ENCODE data around the gene PDE12.
A peak's percentile ranks its signal among the peaks of the same experiment; 100 is the strongest.

PDE12 gene, protein sequence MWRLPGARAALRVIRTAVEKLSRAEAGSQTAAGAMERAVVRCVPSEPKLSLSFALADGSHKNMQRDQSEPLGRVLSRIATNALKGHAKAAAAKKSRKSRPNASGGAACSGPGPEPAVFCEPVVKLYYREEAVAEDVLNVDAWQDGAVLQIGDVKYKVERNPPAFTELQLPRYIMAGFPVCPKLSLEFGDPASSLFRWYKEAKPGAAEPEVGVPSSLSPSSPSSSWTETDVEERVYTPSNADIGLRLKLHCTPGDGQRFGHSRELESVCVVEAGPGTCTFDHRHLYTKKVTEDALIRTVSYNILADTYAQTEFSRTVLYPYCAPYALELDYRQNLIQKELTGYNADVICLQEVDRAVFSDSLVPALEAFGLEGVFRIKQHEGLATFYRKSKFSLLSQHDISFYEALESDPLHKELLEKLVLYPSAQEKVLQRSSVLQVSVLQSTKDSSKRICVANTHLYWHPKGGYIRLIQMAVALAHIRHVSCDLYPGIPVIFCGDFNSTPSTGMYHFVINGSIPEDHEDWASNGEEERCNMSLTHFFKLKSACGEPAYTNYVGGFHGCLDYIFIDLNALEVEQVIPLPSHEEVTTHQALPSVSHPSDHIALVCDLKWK

DNA sequence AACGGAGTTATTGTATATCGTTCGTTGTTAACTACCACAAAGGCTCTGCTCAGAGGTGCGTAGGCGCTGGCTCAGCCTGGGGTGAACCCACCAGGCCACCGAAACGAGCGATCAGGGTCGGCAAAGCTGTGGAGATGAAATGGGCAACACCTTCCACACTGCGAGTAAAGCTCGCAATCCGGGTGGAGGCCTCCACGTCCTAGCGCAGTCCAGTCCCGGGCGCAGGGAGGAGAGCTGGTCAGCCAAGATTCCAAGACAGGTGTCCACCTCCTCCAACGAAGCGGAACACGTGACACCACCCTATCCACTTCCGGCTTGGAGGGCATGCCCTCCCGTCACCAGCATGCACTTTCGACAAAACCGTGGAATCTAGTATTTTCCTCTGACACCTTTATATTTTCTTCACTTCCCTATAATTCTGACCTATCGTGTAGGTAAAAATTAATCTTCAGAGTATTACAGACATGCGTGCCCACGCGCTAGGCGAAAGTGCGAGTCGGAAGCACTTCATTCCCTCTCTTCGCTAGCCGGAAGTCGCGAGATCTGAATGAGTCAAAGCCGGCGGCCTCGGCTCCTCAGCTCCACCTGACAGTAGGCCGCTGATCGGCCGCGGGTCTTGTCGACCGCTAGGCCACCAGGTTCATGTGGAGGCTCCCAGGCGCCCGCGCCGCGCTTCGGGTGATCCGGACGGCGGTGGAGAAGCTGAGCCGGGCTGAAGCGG lies at the start of gene PDE12:
TSS of gene PDE12 (plus strand) at position 537 of the 721 bp plus-strand sequence. CDS start at position 643, 106 bp downstream.
- DNase-seq = peak; percentile 92

DNA sequence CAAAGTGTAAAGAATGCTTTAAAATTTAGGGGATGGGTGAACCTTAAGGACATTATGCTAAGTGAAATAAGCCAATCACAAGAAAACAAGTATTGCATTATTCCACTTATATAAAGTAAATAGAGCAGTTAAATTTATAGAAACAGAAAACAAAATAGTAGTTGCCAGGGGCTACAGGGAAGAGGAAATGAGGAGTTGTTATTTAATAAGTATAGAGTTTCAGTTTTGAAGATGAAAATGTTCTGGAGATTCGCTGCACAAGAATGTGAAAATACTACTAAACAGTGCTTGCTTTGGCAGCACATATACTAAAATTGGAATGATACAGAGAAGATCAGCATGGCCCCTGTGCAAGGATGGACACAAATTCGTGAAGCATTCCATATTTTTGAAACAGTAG lies 43.9 kb upstream of the PDE12 start:
- no peak for DNase-seq

DNA sequence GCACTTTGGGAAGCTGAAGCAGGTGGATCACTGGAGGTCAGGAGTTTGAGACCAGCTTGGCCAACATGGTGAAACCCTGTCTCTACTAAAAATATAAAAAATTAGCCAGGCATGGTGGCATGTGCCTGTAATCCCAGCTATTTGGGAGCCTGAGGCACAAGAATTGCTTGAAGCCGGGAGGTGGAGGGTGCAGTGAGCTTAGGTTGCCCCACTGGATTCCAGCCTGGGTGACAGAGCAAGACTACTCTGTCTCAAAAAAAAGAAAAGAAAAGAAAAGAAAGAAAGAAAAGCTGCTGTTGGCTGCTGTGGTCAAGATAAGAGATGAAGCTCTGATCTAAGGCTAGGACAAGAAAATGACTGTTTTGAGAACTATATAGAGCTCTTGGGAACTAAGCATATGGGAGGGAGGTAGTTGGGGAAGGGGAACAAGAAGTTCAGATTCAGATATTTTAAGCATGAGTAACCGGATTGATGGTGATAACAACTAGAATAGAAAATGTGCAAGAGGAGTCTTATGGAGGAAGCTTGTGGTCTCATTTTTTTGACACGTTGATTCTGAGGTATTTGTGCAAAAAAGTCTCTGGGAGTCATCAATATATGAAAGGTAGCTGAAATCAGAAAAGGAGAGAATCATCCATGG lies 37.7 kb upstream of the PDE12 start:
- DNase-seq = no peak

DNA sequence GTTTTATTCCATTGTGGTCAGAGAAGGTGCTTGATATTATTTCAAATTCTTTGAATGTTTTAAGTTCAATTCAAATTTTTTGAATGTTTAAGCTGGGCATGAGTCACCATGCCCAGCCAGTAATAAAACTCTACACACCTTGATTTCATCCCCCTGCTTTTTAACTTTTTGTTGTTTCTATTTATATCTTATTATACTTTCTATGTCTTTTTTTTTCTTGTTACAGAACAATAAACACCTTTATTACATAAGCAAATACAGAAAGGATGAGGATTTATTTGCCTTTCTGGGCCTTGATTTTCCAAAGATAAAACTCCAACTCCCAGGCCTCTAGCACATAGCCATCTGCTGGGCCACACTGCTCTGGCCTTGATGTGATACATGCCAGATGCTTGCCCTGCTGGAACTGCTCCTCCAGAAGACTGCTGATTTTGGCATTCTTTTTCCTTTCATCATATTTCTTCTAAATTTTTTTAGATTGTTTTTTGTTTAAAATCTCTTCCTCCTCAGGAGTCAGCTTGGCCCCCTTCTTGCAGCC lies 25.9 kb upstream of the PDE12 start:
- DNase-seq = no peak

DNA sequence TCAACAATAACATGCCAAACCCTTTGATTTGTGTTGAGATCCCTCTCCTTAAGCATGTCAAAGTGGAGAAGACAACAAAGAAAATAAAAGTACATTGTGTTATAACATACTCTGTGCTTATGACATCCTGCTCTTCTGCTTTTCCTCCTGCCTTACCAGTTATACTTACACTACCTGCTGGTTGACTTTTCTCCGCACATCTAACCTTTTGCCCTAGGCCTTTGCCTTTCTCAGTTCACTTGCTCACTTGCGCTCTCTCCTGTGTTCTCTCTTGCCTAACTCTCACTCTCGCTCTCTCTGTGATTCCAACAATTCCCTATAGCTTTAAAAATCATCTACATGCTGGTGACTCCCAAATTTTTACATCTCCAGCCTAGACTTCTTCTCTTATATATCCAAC lies 17.6 kb upstream of the PDE12 start:
- no peak for DNase-seq

DNA sequence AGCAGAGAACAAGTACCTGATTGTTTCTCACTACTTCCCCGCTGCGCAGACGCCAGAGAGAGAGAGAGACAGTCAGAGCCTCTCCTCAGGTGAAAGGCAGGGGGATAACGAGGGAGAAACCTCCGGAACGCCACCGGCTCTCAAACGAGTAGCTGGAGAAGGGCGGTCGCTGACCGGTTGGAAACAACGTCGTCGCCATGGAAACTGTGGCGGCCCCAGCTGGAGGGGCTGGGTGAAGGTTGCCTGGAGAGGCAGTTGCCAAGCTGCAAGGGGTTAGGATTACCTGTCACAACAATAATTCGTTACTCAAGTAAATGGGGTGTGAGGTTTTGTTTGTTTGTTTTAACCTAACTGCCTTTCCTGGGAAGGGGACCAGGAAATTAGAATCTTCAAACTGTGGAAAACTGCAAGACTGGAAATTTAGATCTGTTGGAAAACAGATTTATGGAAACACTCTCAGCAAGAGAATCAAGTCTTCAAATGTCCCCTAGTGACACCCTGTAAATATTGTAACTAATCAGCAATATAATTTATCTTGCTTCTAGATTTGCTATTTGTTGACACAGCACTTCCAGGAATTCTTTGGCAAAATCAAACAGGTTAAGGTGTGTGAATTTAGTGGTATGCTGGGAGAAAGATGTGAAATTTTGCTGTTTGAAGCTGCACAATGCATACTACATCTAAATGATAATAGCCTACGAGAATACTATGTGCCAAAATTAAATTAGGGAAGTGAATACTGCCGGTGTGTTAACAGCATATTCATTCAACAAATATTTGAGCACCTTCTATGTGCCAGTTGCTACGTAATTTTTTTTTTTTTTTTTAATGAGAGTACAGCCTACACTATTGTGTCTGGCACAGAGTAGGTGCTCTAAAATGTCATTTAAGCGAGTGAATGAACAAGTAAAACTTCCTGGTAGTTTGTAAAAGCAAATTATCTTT lies 11.6 kb upstream of the PDE12 start, which contains the start of gene DNAH12:
TSS of gene DNAH12 (minus strand) at position 164 of the 945 bp plus-strand sequence. CDS start 1,474 bp downstream, outside the sequence.
- DNase-seq = no peak

DNA sequence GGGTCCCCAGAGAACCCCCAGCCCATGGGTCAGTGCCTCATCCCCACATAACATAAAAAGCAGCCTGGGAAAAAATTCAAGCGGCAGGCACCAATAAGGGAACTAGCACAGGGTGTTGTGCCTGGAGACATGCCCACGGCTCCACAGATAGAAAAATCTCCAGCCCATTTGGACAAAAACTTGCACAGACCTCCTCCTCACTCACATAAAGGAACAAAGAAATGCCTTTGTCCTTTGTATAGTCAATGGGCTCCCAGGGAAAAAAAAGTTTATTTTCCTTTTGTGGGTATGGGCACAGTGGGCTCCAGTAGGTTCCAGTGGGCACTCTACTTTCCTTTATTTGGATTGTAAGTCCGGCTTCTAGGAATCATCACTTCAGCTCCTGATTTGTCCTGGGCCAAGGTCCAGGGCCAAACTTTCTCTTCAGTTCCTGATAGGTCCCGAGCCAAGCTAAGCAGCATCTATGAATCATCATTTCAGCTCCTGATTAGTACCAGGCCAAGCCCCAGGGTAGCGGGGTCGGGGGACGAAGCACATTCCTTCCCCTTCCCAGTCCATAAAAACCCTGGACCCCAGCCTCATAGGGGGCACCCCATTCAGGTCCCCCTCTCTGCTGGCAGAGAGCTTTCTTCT lies 10.3 kb upstream of the PDE12 start:
- DNase-seq = no peak

DNA sequence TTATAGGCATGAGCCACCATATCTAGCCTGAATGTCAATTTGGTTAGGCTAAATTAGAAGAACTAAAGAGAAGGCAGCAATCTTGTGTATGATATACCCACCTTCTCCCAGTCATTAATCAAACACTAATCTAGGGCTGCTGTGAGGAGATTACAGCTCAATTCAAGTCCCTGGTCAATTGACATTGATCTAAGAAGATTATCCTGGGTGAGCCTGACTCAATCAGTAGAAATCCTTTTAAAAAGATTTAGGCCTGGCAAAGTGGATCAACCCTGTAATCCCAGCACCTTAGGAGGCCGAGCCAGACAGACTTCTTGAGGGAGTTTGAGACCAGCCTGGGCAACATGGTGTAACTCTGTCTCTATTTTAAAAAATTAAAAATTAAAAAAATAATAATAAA lies 9.5 kb upstream of the PDE12 start:
- no peak for DNase-seq

DNA sequence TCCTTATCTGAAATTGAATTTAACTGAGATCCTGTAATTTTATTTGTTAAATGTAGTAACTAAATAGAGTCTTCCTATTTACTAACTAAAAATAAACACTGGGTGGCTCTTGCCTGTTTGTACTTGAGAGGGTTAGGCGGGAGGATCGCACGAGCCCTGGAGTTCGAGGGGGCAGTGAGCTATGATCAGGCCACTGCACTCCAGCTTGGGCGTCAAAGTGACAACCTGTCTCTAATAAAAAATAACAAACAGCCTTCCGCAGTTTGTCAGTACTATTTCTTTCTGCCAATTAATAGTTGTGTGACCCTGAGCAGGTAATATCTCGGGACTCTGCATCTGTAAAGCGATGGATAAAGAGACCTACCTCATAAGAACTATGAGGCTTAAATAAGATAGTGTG lies 768 bp upstream of the PDE12 start:
- no peak for DNase-seq

DNA sequence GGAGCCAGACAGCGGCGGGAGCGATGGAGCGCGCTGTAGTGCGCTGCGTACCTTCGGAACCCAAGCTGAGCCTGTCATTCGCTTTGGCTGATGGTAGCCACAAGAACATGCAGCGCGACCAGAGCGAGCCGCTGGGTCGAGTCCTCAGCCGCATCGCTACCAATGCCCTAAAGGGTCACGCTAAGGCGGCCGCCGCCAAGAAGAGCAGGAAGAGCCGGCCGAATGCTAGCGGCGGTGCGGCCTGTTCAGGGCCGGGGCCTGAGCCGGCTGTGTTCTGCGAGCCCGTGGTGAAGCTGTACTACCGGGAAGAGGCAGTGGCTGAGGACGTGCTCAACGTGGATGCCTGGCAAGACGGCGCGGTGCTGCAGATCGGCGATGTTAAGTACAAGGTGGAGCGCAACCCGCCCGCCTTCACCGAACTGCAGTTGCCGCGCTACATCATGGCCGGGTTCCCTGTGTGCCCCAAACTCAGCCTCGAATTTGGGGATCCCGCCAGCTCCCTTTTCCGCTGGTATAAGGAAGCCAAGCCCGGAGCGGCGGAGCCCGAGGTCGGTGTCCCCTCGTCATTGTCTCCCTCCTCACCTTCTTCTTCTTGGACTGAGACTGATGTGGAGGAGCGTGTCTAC lies 498 bp downstream of the PDE12 start:
- peak; percentile 40 for DNase-seq

DNA sequence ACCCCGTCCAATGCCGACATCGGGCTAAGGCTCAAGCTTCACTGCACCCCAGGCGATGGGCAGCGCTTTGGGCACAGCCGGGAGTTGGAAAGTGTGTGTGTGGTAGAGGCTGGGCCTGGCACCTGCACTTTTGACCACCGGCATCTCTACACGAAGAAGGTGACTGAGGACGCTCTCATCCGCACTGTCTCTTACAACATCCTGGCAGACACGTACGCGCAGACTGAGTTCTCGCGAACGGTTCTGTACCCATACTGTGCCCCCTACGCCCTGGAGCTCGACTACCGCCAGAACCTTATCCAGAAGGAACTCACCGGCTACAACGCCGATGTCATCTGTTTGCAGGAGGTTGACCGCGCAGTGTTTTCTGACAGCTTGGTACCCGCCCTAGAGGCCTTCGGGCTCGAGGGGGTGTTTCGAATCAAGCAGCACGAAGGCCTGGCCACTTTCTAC lies 1.0 kb downstream of the PDE12 start:
- peak; percentile 46 for DNase-seq

DNA sequence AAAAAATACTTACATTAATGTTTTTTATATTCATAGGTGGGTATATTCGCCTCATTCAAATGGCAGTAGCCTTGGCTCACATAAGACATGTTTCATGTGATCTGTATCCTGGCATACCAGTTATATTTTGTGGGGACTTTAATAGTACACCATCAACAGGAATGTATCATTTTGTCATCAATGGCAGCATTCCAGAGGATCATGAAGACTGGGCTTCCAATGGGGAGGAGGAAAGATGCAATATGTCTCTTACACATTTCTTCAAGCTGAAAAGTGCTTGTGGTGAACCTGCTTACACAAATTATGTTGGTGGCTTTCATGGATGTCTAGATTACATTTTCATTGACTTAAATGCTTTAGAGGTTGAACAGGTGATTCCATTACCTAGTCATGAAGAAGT lies 3.5 kb downstream of the PDE12 start:
- no peak for DNase-seq

DNA sequence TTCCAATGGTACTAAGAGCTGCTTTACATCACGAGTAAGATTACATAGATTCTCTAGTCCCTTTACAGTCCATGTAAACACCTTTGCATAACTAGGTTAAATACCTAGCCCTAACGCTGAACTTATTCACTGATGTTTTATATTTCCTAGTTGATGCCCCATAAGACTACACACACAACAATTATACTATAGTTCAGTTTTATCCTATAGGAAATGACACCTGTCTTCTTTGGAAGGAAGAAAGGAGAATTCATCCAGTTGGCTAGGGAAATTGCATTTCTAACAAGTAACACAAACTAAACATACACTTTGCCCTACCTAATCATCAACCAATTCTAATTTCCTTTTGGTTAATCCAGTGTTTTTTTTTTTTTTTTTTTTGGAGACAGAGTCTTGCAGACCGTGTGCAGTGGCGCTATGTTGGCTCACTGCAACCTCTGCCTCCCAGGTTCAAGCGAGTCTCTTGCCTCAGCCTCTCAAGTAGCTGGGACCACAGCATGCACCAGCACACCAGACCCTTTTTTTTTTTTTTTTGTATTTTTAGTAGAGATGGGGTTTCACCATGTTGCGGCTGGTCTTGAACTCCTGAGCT lies 13.9 kb downstream of the PDE12 start:
- no peak for DNase-seq

DNA sequence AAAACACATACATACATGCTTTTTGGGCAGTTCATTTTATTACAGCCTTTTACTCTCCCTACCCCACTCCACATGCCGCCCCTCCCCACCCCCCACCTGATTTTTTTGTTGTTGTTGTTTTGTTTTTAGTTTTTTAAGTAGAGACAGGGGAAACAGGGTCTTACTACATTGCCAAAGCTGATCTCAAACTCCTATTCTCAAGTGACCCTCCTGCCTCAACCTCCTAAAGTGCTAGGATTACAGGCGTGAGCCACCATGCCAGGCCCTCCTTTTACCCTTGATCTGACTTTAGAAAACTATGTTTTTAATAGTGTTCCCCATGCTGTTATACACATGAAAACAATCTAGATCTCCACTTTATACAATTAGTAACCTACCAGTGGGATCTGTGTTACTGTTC lies 14.8 kb downstream of the PDE12 start:
- DNase-seq = no peak

DNA sequence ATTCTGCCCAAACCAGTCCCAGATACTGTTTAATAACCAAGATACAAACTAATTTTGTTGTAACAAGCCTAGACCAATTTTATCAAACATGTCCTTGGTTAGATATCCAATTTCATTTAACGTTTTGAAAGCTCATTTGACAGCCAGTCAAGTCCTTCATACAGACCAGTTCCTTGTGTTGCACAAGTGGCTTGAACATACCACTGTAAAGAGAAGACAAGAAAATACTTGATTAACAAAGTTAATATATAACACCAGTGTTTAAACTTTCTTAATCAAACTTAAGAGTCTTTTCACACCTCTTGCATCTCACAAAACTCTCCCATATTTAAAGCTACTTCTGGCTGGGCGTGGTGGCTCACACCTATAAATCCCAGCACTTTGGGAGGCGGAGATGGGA lies 16.0 kb downstream of the PDE12 start:
- no peak for DNase-seq

DNA sequence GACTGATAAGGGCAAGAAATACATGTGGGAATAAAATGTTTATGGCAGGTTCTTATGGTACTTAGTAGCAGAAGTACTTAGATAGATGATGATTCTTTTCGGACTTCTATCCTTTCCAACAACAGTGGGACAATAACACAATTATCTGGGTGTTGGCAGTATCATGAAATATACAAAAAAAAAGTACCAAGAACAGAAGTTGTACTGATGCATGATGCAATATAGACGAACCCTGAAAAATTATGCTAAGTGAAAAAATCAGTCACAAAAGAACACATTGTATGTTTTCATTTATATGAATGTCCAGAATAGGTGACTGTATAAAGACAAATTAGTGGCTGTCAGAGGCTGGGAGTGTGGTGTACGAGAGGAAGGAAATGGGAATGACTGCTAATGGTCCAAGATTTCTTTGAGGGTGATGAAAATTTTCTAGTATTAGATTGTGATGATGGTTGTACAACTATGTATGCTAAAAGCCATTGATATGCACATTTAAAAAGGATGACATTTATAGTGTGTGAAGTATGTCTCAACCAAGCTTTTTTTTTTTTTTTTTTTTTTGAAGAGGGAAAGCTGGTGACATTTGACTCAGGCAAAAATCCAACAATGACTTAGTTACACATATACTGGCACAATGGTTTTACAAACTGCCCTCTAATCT lies 20.0 kb downstream of the PDE12 start:
- DNase-seq = no peak

DNA sequence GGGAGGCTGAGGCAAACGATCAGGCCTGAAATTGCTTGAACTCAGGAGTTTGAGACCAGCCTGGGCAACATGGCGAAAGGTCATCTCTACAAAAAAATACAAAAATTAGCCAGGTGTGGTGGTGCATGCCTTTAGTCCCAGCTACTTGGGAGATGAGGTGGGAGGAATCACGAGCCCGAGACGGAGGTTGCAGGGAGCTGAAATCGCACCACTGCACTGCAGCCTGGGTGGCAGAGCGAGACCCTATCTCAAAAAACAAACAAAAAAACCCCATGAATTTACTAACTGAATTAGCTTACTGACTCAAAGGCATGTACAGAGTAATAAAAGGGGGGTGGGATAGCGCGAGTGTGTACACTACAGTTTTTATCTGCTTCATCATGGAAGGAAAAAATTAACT lies 21.7 kb downstream of the PDE12 start:
- DNase-seq = no peak

DNA sequence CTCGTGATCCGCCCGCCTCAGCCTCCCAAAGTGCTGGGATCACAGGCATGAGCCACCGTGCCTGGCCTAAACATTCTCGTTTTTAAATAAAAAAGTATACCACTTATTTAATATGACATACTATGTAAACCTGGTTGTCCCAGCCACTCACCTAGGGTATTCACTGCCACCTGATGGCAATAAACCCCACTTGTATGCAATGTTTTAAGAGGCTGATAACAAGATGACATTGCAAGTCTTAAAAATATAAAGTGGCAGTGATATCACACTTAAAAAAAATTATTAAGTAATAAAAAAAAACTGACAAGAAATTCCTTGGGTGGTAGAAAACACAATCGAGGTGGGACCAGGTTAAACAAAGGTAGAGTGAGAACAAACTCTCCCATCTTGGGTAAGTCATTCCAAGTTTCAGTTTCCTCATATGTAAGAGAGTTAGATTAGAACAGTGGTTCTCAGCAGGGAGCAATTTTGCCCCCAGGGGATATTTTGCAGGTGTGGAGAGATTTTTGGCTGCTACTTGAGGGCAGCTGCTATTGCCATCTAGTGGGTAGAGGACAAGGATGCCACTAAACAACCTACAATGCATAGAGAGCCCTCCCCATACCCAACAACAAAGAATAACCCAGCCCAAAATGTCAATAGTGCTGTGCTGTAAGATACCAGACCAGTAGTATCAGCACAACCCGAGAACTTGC lies 26.5 kb downstream of the PDE12 start:
- DNase-seq = peak; percentile 64

DNA sequence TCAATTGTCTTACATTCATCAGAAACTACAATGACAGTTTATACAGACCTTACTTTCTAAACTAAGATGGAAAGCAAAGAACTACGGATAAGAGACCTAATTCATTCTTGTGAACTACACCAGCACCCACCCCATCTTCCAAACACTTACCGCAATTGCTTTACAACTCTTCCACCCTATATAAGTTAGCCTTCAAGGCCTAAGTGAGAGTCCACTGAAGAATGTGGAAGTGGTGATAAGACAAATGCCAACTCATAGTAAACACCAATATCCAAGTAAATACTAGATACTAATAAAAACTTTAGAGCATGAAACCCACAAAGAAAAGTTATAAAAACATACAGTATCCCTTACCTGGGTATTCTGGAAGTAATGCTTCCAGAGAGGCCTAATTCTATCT lies 27.5 kb downstream of the PDE12 start:
- DNase-seq = no peak
